Esophagus squamous epithelium (tissue), 4 donors: Measurements from ENCODE around the gene ZNF106.

Experiments used
- POLR2A ChIP-seq, 4 donors: fragments of 450-650 bp; IDR thresholded peaks; one replicate each; pipeline ENCODE4 v1.6.1; 2017; ENCODE audit warnings: antibody characterized with exemption in 4 of 4, mild to moderate bottlenecking in 4 of 4, moderate library complexity in 3 of 4
- TF ChIP-seq, protein P1 (sequence below), 6 experiments: fragments of 450-650 bp in 4 of 6; fragments of 200-600 bp in 2 of 6; sonication (generic) in 2 of 6; IDR thresholded peaks; one replicate each; pipeline ENCODE4 v1.5.1; 2016 to 2019; ENCODE audit warnings: antibody characterized with exemption in 6 of 6, mild to moderate bottlenecking in 4 of 6, moderate library complexity in 4 of 6

DNA sequence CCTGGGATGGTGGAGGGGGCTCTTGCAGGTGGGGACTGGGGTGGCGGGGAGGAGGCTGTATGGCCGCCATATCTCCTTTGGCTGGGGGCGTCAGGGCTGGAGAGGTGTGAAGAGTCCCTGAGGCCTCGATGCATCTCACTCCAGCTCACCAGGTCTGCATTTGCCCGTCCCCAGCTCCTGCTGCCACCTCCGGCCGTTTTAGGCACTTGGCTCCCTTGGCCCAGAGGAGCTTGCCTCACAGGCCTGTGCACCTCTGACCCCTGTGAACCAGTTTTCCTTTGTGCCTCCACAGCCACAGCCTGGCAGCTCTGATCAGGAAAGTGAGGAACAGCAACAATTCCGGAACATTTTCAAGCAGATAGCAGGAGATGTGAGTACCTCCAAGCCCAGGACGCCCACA, 81.9 kb downstream of the ZNF106 start:
- TF ChIP-seq, protein P1, sequence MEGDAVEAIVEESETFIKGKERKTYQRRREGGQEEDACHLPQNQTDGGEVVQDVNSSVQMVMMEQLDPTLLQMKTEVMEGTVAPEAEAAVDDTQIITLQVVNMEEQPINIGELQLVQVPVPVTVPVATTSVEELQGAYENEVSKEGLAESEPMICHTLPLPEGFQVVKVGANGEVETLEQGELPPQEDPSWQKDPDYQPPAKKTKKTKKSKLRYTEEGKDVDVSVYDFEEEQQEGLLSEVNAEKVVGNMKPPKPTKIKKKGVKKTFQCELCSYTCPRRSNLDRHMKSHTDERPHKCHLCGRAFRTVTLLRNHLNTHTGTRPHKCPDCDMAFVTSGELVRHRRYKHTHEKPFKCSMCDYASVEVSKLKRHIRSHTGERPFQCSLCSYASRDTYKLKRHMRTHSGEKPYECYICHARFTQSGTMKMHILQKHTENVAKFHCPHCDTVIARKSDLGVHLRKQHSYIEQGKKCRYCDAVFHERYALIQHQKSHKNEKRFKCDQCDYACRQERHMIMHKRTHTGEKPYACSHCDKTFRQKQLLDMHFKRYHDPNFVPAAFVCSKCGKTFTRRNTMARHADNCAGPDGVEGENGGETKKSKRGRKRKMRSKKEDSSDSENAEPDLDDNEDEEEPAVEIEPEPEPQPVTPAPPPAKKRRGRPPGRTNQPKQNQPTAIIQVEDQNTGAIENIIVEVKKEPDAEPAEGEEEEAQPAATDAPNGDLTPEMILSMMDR (IDR thresholded peaks at IDR 0.05): no peak
- no peak for TF ChIP-seq POLR2A (IDR thresholded peaks at IDR 0.05)
